H1 (cell line): ENCODE measurements around the gene DPH6. TPM values are rescaled to one million over a fixed set of nuclear protein-coding genes. Genes with fewer than 3 reads are reported as not detected.
A peak's percentile ranks its signal among the peaks of the same experiment; 100 is the strongest.

Source experiments
- CTCF ChIA-PET: fragments of 300-600 bp; sonication (Branson Sonifier 250); formaldehyde crosslinking; loops from one replicate; lab custom pipeline; 2021; ENCODE audit not compliant: partially characterized antibody; lab: Charles Lee
- POLR2A ChIA-PET: fragments of 300-600 bp; sonication (Branson Sonifier 250); formaldehyde crosslinking; loops from one replicate; lab custom pipeline; 2021; ENCODE audit warnings: inconsistent platforms; ENCODE audit not compliant: partially characterized antibody; lab: Charles Lee
- DNase-seq, 2 experiments: peaks; one replicate each; pipeline versions ENCODE4 v3.0.0 to v3.0.0-alpha.2; 2010 to 2022; ENCODE audit warnings: low spot score in 2 of 2, low read depth in 1 of 2, mixed read lengths in 1 of 2
- FAIRE-seq: peaks from 2 replicates; lab custom pipeline; 2011; peaks lifted over from hg19 to GRCh38; lab: Jason Lieb, UNC
- H2AFZ ChIP-seq: 2 replicates; pipeline ENCODE4 v1.8.1; 2012; ENCODE audit warnings: low read length, inconsistent platforms
- H2AK5ac ChIP-seq: 2 replicates; pipeline ENCODE4 v1.6.1; 2013; ENCODE audit warnings: low read depth, low read length
- H2BK120ac ChIP-seq: replicated peaks from 2 replicates; pipeline ENCODE3; 2013; ENCODE audit warnings: low read depth, low read length, inconsistent platforms
- H2BK12ac ChIP-seq: 2 replicates; pipeline ENCODE4 v1.6.1; 2013; ENCODE audit warnings: low read depth, low read length
- H2BK15ac ChIP-seq: 2 replicates; pipeline ENCODE4 v1.6.1; 2013; ENCODE audit warnings: low read length
- H2BK20ac ChIP-seq: 2 replicates; pipeline ENCODE4 v1.6.1; 2013; ENCODE audit warnings: low read length
- H2BK5ac ChIP-seq: 2 replicates; pipeline ENCODE4 v1.6.1; 2013; ENCODE audit warnings: low read depth, low read length
- H3K14ac ChIP-seq: 2 replicates; pipeline ENCODE4 v1.6.1; 2013; ENCODE audit warnings: inconsistent platforms; ENCODE audit not compliant: insufficient read length
- H3K18ac ChIP-seq: 2 replicates; pipeline ENCODE4 v1.6.1; 2013; ENCODE audit warnings: low read length; ENCODE audit errors: extremely low read depth
- H3K23ac ChIP-seq: 2 replicates; pipeline ENCODE4 v1.6.1; 2013; ENCODE audit warnings: inconsistent platforms; ENCODE audit not compliant: insufficient read length
- H3K23me2 ChIP-seq: 2 replicates; pipeline ENCODE4 v1.6.1; 2013; ENCODE audit warnings: low read depth, low read length
- H3K27ac ChIP-seq: 2 replicates; pipeline ENCODE4 v1.6.1; 2011; ENCODE audit warnings: low read depth, low read length, inconsistent platforms
- H3K27me3 ChIP-seq, 4 experiments: replicated peaks in 1 of 4; 1 replicate in 1 of 4; 2 replicates in 3 of 4; pipeline versions ENCODE4 v1.6.1 to v1.8.1; 2011 to 2013; ENCODE audit warnings: low read length in 3 of 4, mild to moderate bottlenecking in 3 of 4, inconsistent platforms in 2 of 4, mixed read lengths in 2 of 4, moderate library complexity in 1 of 4; ENCODE audit not compliant: control insufficient read depth in 3 of 4, insufficient read depth in 3 of 4; ENCODE audit errors: extremely low read depth in 1 of 4
- H3K36me3 ChIP-seq, 4 experiments: 2 replicates each; pipeline versions ENCODE4 v1.6.1 to v1.8.1; 2011 to 2013; ENCODE audit warnings: mild to moderate bottlenecking in 4 of 4, low read length in 3 of 4, moderate library complexity in 2 of 4, control low read depth in 1 of 4, inconsistent platforms in 1 of 4; ENCODE audit not compliant: insufficient read depth in 4 of 4, control insufficient read depth in 2 of 4
- H3K4ac ChIP-seq: replicated peaks from 2 replicates; pipeline ENCODE3; 2013; ENCODE audit warnings: low read length, low read depth, mixed read lengths, inconsistent platforms; ENCODE audit not compliant: insufficient read length
- H3K4me1 ChIP-seq, 4 experiments: replicated peaks in 1 of 4; 1 replicate in 1 of 4; 2 replicates in 3 of 4; pipeline versions ENCODE4 v1.6.1 to v1.8.1; 2011 to 2013; ENCODE audit warnings: low read length in 3 of 4, inconsistent platforms in 2 of 4, mixed read lengths in 1 of 4; ENCODE audit not compliant: insufficient read depth in 4 of 4, control insufficient read depth in 3 of 4
- H3K4me2 ChIP-seq, 2 experiments: 2 replicates each; pipeline versions ENCODE4 v1.6.1 to v1.8.1; 2011 to 2013; ENCODE audit warnings: low read depth in 2 of 2, low read length in 2 of 2, control low read depth in 1 of 2, inconsistent platforms in 1 of 2, mild to moderate bottlenecking in 1 of 2; ENCODE audit not compliant: insufficient read depth in 1 of 2
- H3K4me3 ChIP-seq, 4 experiments: fragments of 200-600, 300-600 bp in 1 of 4; sonication (generic), shearing (Covaris generic), sonication (Bioruptor Twin) in 1 of 4; 2 replicates each; pipeline versions ENCODE4 v1.5.1 to v1.8.1; 2011 to 2016; ENCODE audit warnings: low read length in 4 of 4, low read depth in 3 of 4, control low read depth in 2 of 4, inconsistent platforms in 2 of 4, mild to moderate bottlenecking in 2 of 4, mixed read lengths in 1 of 4, moderate library complexity in 1 of 4; ENCODE audit not compliant: insufficient read depth in 2 of 4; ENCODE audit errors: extremely low read depth in 1 of 4
- H3K56ac ChIP-seq: replicated peaks from 2 replicates; pipeline ENCODE3; 2013; ENCODE audit warnings: low read depth, mild to moderate bottlenecking, mixed read lengths, low read length, inconsistent platforms; ENCODE audit not compliant: insufficient read length
- H3K79me1 ChIP-seq: 2 replicates; pipeline ENCODE4 v1.6.1; 2013; ENCODE audit warnings: low read depth, low read length, control low read depth
- H3K79me2 ChIP-seq, 2 experiments: 2 replicates each; pipeline versions ENCODE4 v1.6.1 to v1.8.1; 2012 to 2013; ENCODE audit warnings: low read length in 2 of 2, mild to moderate bottlenecking in 2 of 2, inconsistent platforms in 1 of 2; ENCODE audit not compliant: insufficient read depth in 2 of 2, control insufficient read depth in 1 of 2
- H3K9ac ChIP-seq, 4 experiments: replicated peaks in 1 of 4; 1 replicate in 1 of 4; 2 replicates in 3 of 4; pipeline versions ENCODE4 v1.6.1 to v1.8.1; 2011 to 2013; ENCODE audit warnings: low read depth in 3 of 4, low read length in 3 of 4, control low read depth in 2 of 4, mild to moderate bottlenecking in 2 of 4, moderate library complexity in 2 of 4, inconsistent platforms in 1 of 4; ENCODE audit errors: extremely low read depth in 1 of 4
- H3K9me3 ChIP-seq, 2 experiments: 2 replicates each; pipeline versions ENCODE4 v1.6.1 to v1.8.1; 2012 to 2013; ENCODE audit warnings: mild to moderate bottlenecking in 2 of 2, moderate library complexity in 2 of 2, control low read depth in 1 of 2, inconsistent platforms in 1 of 2, low read depth in 1 of 2, low read length in 1 of 2, mixed read lengths in 1 of 2; ENCODE audit not compliant: insufficient read depth in 2 of 2
- H4K20me1 ChIP-seq, 2 experiments: replicated peaks in 1 of 2; 2 replicates each; pipeline versions ENCODE3 to v1.8.1; 2011 to 2013; ENCODE audit warnings: inconsistent platforms in 2 of 2, low read length in 2 of 2, mild to moderate bottlenecking in 1 of 2; ENCODE audit not compliant: insufficient read depth in 2 of 2, control insufficient read depth in 1 of 2
- H4K5ac ChIP-seq: 2 replicates; pipeline ENCODE4 v1.6.1; 2013; ENCODE audit warnings: low read length, low read depth, mixed read lengths, inconsistent platforms; ENCODE audit not compliant: insufficient read length
- H4K8ac ChIP-seq: 2 replicates; pipeline ENCODE4 v1.8.0; 2013; ENCODE audit warnings: mild to moderate bottlenecking, moderate library complexity, low read length, inconsistent platforms; ENCODE audit not compliant: insufficient read depth; ENCODE audit errors: extremely low read depth
- H4K91ac ChIP-seq: replicated peaks from 2 replicates; pipeline ENCODE3; 2013; ENCODE audit warnings: low read length, mixed read lengths, inconsistent platforms; ENCODE audit not compliant: insufficient read length
- ASH2L ChIP-seq: fragments of 200-600, 300-600 bp; sonication (generic); IDR thresholded peaks from one replicate; pipeline ENCODE4 v1.7.1; 2017; ENCODE audit warnings: low read length
- BACH1 ChIP-seq: IDR thresholded peaks from 2 replicates; pipeline ENCODE4 v1.6.1; 2012; ENCODE audit warnings: low read length, improper control_type of control experiment
- EZH2 ChIP-seq: fragments of 200-600 bp; sonication (generic); IDR thresholded peaks from 2 replicates; pipeline ENCODE4 v1.7.1; 2012; ENCODE audit warnings: low read depth, mild to moderate bottlenecking, moderate library complexity, low read length, inconsistent platforms; ENCODE audit not compliant: severe bottlenecking
- JUN ChIP-seq: IDR thresholded peaks from 2 replicates; pipeline ENCODE4 v1.6.1; 2011; ENCODE audit warnings: low read depth, mild to moderate bottlenecking, improper control_type of control experiment, low read length
- KDM5A ChIP-seq: fragments of 200-600 bp; IDR thresholded peaks from 2 replicates; pipeline ENCODE4 v1.7.1; 2012; ENCODE audit warnings: mild to moderate bottlenecking, low read length, inconsistent platforms, mixed read lengths
- MAFK ChIP-seq: IDR thresholded peaks from 2 replicates; pipeline ENCODE4 v1.6.1; 2012; ENCODE audit warnings: low read depth, mild to moderate bottlenecking, improper control_type of control experiment, low read length
- POLR2A ChIP-seq, 2 experiments: IDR thresholded peaks; 1 replicate in 1 of 2; 2 replicates in 1 of 2; pipeline ENCODE4 v1.6.1; 2011; ENCODE audit warnings: low read depth in 2 of 2, low read length in 2 of 2, mild to moderate bottlenecking in 2 of 2; ENCODE audit errors: control extremely low read depth in 1 of 2
- POU5F1 ChIP-seq: IDR thresholded peaks from 2 replicates; pipeline ENCODE4 v1.6.1; 2011; ENCODE audit warnings: low read depth, mild to moderate bottlenecking, low read length, moderate library complexity
- SIRT6 ChIP-seq: IDR thresholded peaks from one replicate; pipeline ENCODE4 v1.7.1; 2012; ENCODE audit warnings: low read length, inconsistent platforms
- SP2 ChIP-seq: IDR thresholded peaks from 2 replicates; pipeline ENCODE4 v1.6.1; 2012; ENCODE audit warnings: mild to moderate bottlenecking, low read length, inconsistent platforms
- ZNF274 ChIP-seq: IDR thresholded peaks from 2 replicates; pipeline ENCODE4 v1.7.0; 2012; ENCODE audit warnings: low read length, borderline replicate concordance; ENCODE audit errors: extremely low read depth
- WGBS, 2 experiments: shearing (Covaris generic) in 1 of 2; methylation state at CpG; one replicate each; pipeline versions ENCODE4 v1.1.6 to v1.1.7; 2013 to 2015; ENCODE audit warnings: low lambda C conversion rate in 2 of 2, mixed read lengths in 2 of 2, inconsistent platforms in 1 of 2, low coverage in 1 of 2, missing lambda C conversion rate in 1 of 2; ENCODE audit not compliant: insufficient replicate concordance in 2 of 2, insufficient coverage in 1 of 2, insufficient read length in 1 of 2; ENCODE audit errors: extremely low coverage in 1 of 2, missing lambda C conversion rate in 1 of 2; 5-methylcytosine and 5-hydroxymethylcytosine counted together
- polyA plus RNA-seq, 7 experiments: library from polyadenylated mRNA; depleted of rRNA in 3 of 7; stranded (reverse) in 5 of 7; unstranded in 2 of 7; fragments of >200 nt in 5 of 7; fragments of 200-250 nt in 2 of 7; gene quantifications; 1 replicate in 5 of 7; 2 replicates in 1 of 7; 4 replicates in 1 of 7; pipeline versions ENCODE4 v1.2.1 to v1.2.3, GENCODE V29; 2011 to 2013; ENCODE audit warnings: missing spikeins in 2 of 7, mixed read lengths in 2 of 7
- total RNA-seq: library from RNA; stranded (reverse); fragmentation: NEBNext Ultra II Directional; extraction: Animal tissue kit (Norgen Biotek cat#: 25700); gene quantifications from 2 replicates; pipeline ENCODE4 v1.2.1, GENCODE V29; 2021

Gene DPH6
- total and polyA plus RNA-seq, 2 of the 8 experiments (the other 6 are each of a cell fraction or from before 2014, with no cell fraction given), result 21.6 to 30.5 TPM

DNA sequence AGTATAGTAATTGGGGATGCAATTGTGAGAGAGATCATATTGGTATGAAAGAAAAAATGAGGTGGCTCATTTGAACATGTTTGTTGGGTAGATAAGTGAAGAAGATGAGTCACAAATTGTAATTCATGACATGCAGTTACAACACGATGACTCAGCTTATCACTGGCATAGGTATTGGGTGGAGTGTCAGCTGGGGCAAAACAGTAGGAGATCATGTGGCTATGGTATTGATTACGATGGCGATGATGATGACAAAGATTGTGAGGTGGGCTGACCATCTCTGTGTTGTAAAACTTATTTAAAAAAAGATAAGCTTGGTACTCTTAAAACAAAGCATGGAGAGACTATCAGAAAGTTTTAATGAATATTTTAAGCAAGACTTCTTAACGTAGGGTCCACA is 11.6 kb upstream of the DPH6 start:
- Histone ChIP-seq H3K4ac (no peak overlapping the region), H3K79me1 (no peaks in the 10 kb centered on the region), H3K23ac (no peak overlapping the region), H2BK20ac (no peak overlapping the region), H2BK5ac (no peak overlapping the region), H2AFZ (no peak overlapping the region), H3K36me3 (no peaks in the 10 kb centered on the region), H4K91ac (no peak overlapping the region), H3K4me3 (no peak overlapping the region), H3K79me2 (no peaks in the 10 kb centered on the region), H3K9ac (no peak overlapping the region), H3K4me1 (0 out of 7 replicates have a peak, but pooled peaks cover 0 to 3% (median 0%) of the 10 kb centered on the region in 4 experiments), H3K23me2 (no peaks in the 10 kb centered on the region), H2AK5ac (peak overlapping the region; percentile 58; the same call in 1 of the 2 replicates), H4K20me1 (no peaks in the 10 kb centered on the region), H3K14ac (no peak overlapping the region), H3K27ac (no peak overlapping the region), H4K8ac (no peak overlapping the region), H3K56ac (no peak overlapping the region), H3K9me3 (no peaks in the 10 kb centered on the region), H2BK15ac (no peak overlapping the region), H2BK12ac (no peak overlapping the region), H2BK120ac (no peak overlapping the region), H3K4me2 (no peak overlapping the region), H3K27me3 (no peaks in the 10 kb centered on the region), H3K18ac (no peak overlapping the region), H4K5ac (no peak overlapping the region)
- no peak for FAIRE-seq
- DNase-seq, result no peak
- ChIA-PET POLR2A (interaction anchor here (0.7 to 1.1 kb wide), 2 partner anchors 10 to 12 kb away, joined by 3 to 5 read pairs; partner anchors contain the start of gene DPH6), CTCF (interaction anchor here (0.6 kb wide), 1 partner anchor 10 kb away, joined by 3 read pairs; no protein-coding TSS in a partner anchor)
- TF ChIP-seq BACH1 (peak; percentile 70), MAFK (peak; percentile 46; the same call in 1 of the 2 replicates), ASH2L (no peak), SP2 (no peak), POLR2A (IDR thresholded peaks at IDR 0.05; ENCODE audit: control extremely low read depth in 1 of 2, low read depth in 2 of 2, low read length in 2 of 2) (no peak), EZH2 (no peak), JUN (no peak), KDM5A (no peak), ZNF274 (no peak), SIRT6 (no peak), POU5F1 (no peak)
- 90% methylated on average over 4 of the region's 4 CpGs; no CpG with 5 or more reads in 1 of the 2 experiments for WGBS, 2 experiments
